Fibroblast of villous mesenchyme (primary cell): ENCODE measurements around the gene GRIK4. TPM values are rescaled to one million over a fixed set of nuclear protein-coding genes. Genes with fewer than 3 reads are reported as not detected.

Source experiments
- DNase-seq: peaks from one replicate; pipeline ENCODE4 v3.0.0-alpha.2; 2010; ENCODE audit warnings: low read depth
- H3K4me3 ChIP-seq: 2 replicates; pipeline ENCODE4 v1.5.1; 2011; ENCODE audit warnings: low read depth, mild to moderate bottlenecking, low read length
- total RNA-seq: library from RNA; depleted of rRNA; stranded (reverse); fragments of >200 nt; gene quantifications from 2 replicates; pipeline ENCODE4 v1.2.3, GENCODE V29; 2012
- TF ChIP-seq, protein P1 (sequence below): IDR thresholded peaks from 2 replicates; pipeline ENCODE4 v1.5.1; 2012; ENCODE audit warnings: low read depth, mild to moderate bottlenecking, low read length; ENCODE audit not compliant: insufficient read depth

GRIK4 gene
- total RNA-seq, 1 donor: under 0.01 TPM

- no peak overlapping the region for H3K4me3 ChIP-seq
- DNase-seq: no peak
- TF ChIP-seq, protein P1, sequence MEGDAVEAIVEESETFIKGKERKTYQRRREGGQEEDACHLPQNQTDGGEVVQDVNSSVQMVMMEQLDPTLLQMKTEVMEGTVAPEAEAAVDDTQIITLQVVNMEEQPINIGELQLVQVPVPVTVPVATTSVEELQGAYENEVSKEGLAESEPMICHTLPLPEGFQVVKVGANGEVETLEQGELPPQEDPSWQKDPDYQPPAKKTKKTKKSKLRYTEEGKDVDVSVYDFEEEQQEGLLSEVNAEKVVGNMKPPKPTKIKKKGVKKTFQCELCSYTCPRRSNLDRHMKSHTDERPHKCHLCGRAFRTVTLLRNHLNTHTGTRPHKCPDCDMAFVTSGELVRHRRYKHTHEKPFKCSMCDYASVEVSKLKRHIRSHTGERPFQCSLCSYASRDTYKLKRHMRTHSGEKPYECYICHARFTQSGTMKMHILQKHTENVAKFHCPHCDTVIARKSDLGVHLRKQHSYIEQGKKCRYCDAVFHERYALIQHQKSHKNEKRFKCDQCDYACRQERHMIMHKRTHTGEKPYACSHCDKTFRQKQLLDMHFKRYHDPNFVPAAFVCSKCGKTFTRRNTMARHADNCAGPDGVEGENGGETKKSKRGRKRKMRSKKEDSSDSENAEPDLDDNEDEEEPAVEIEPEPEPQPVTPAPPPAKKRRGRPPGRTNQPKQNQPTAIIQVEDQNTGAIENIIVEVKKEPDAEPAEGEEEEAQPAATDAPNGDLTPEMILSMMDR: no peak
These were observed 52.4 kb downstream of the GRIK4 start for GRCh38 chr11:120563703-120564572.

GRCh38 chr11:120564573-120565311 lies 53.2 kb downstream of the GRIK4 start:
- peak; percentile 58 for DNase-seq
- peak overlapping the region; percentile 40 for H3K4me3 ChIP-seq

GRCh38 chr11:120565466-120566155 lies 54.1 kb downstream of the GRIK4 start:
- DNase-seq: no peak
- TF ChIP-seq, protein P1: no peak
- H3K4me3 ChIP-seq: no peak overlapping the region

More at GRCh38 chr11:120564573-120565311, 53.2 kb downstream of the GRIK4 start:
- TF ChIP-seq, protein P1: no peak

DNA sequence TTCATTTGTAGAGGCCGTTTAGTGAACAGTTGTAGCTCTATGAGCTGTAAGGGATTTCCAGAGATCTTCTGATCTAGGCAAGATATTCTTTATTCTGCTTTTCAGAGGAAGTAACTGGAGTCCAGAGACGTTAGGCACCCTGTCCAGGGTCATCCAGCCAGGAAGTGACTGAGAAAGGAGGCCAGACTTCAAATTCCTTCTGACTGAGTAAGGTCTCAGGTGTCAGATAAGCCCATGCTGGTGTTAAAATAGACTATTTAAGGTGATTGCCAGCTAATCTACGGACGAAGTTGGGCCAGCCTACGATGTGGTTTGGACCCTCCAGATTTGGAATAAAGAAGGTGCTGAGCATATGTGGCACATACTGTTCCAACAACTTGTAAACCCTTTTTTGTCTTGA lies 54.6 kb downstream of the GRIK4 start:
- TF ChIP-seq, protein P1: no peak
- no peak overlapping the region for H3K4me3 ChIP-seq
- no peak for DNase-seq

GRCh38 chr11:120568572-120569307 lies 57.2 kb downstream of the GRIK4 start:
- no peak overlapping the region for H3K4me3 ChIP-seq
- TF ChIP-seq, protein P1: no peak
- DNase-seq: no peak

DNA sequence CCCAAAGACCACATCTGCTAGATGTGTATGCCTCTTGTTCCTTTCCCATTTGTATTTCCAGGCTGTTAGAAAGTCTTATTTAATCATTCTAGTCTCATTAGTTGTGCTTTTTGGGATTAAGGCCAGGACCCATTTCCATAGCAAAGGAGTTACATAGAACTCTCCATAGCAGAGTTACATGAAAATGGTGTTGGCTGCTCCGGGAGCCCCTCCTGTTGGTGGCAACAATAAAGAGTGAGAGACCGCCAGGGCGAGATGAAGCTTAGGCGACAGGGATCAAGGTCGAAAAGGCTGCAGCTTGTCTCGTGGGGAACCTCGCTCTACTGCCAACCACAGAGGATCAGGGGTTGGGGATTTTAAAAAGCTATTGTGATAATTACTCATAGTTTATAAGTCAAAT lies 58.3 kb downstream of the GRIK4 start:
- TF ChIP-seq, protein P1: no peak
- H3K4me3 ChIP-seq: no peak overlapping the region
- DNase-seq: no peak
